Stimulated activated CD8-positive, alpha-beta memory T cell treated with anti-CD3 and anti-CD28 coated beads, Interleukin-7, amount 100 ng/mL, for 24 hours (primary cell): ENCODE measurements around the gene MAPKAPK3.

Source experiments
- DNase-seq: peaks from one replicate; pipeline ENCODE4 v3.0.0-alpha.2; 2020; ENCODE audit warnings: low read depth

The MAPKAPK3 gene

DNA sequence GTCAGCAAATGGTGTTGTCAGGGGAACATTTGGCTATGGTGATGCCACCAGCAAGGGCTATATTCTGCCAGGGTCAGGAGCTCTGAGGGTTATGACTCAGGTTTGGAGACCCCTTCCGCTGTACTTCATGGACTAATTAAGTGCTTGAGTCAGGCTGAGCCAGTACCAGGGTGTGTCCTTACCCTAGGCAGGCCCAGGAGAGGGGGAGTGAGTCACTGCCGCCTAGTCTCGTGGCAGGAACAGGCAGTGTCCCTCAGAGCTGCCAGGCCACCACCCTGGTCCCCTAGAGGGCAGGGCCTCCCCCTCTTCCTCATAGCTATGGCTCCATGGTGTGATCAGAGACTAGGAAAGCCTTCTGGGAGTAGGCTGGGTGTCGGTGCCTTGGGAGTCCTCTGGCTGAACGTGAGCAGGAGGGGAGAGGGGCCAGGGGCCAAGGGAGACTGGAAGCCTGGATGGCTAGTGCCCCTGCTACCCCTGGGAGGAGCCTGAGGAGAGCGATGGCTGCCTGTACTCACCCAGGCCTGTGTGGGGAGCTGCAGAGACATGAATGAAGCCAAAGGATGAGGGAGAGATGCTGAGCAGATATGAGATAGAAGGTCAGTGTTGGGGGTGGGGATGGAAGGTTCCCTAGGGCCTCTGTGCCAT lies 10.6 kb downstream of the MAPKAPK3 start:
- DNase-seq, result no peak

DNA sequence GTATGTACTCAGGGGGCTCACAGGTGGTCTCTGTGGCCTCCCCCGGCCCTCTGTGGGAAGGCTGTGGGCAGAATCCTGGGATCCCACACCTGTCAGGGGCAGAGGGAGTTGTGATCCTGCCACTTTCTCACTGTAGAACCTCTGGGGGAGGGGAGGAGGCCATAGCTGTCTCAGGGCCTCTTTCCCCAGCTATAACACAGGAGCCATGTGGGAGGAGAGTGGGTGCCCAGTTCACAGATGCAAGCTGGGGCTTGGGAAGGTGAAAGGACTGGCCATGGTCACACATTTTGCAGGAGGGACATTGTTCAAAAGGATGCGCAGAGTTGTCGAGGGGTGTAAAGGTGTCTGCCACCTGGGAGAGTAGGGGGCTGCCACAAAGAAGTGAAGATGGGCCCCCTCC lies 11.7 kb downstream of the MAPKAPK3 start:
- no peak for DNase-seq

DNA sequence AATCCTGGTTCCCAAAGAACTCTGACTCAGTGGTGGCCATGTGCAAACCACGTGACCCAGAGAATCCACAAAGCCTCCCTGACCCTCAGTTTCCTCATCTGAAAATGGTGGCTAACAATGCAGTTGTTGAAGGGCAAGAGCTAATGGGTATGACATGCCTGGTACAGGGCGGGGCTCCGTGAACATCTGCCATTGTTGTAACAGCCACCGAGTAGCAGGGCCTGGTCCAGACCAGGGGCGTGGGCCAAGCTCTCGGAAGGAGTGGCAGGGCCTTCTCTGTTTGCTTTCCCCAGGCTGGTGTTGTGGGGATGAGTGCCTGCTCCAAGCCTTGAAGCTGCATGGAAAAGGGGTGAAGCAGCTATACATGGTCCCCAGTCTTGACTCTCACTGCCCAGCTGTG lies 13.4 kb downstream of the MAPKAPK3 start:
- no peak for DNase-seq

DNA sequence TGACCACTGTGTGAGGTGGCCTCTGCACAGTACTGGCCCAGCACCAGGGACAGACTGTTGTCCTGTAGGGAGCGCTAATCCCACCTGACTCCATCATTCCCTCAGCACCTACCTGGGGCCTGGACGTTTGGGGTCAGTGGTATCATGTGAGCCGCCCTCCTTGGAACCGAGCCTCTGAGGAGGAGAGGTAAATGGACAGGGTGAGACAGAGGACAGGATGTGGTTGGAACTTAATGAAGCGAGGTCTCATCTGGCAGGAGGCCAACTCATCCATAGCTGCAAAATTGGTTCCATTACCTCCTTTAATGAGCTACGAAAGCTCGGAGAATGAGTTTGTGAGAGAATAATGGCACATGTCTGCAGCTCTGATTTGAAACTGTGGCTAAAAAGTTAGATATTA lies 13.9 kb downstream of the MAPKAPK3 start:
- no peak for DNase-seq

DNA sequence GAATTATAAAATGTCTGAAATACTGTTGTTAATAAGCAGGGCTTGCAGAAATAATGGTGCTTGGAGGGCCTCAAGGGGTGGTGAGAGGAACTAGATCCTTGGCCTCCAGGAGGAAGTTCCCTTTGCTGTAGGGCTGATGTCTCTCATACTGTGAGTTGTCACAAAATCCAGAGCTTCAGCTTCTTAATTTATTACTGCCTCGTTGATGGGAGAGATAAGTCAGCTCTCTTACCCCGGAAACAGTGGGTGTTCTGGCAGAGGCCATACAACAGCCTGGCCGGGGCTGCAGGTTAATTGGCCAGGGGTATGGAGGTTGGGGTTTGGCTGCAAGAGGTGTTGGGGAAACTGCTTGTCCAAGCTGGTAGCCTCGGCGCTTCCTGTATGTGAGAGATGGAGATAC lies 15.5 kb downstream of the MAPKAPK3 start:
- DNase-seq, result no peak

DNA sequence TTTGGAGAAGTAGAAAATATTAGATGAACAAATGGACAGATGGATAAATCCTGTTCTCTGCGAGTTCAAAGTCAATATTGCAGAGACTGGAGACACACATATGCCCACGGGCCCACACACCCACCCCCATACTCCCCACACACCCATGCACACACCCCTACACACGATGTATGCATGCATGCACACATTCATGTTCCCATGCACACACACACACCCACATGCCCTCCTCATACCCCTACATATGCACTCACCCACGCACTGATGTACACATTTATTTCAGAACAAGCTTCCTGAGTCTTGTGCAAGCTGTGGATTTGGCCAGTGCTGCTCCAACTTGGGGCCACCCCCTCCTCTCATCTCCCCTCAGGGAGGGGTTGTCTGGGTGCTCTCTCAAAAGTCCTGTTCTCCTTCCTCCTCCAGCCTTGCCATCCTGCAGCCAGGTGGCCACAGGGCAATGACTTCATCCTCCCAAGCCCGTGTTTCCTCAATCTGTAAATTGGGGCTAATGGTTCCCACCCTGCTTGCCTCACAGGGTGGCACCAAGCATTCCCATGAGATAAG lies 16.4 kb downstream of the MAPKAPK3 start:
- DNase-seq, result no peak

DNA sequence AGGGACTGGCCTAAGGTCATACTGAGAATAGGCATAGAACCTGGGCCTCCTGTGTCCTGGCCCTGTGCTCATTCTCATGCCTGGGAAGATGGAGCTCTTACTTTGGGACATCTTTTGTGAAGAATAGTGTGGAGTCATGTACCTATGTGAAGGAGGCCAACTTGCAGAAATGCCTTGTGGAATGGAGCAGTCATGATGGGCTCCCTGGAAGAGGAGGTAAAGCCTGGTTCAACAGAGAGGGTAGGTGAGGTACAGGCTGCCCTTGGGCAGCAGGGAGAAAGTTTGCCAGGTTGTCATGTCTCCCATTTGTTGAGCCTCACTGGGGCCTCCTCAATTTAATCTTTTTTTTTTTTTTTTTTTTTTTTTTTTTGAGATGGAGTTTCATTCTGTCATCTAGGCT lies 18.1 kb downstream of the MAPKAPK3 start:
- DNase-seq, result no peak

DNA sequence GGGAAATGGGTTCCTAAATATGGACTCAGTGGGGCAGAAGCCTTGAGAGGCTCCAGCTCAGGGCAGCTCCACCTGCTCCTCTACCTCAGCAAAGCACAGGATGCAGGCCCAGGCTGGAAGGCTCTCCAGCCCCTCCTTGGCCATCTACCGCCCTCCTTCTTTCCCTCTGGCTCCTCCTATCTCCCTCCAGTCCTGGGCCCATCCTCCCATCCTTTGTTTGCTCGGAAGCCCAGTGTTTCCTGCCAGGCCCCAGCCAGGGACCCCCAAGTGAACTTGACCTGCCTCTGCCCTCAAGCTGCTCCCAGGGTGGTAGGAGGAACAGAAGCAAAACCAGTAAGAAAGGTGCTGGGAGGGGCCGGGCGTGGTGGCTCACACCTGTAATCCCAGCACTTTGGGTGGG lies 20.1 kb downstream of the MAPKAPK3 start:
- no peak for DNase-seq

DNA sequence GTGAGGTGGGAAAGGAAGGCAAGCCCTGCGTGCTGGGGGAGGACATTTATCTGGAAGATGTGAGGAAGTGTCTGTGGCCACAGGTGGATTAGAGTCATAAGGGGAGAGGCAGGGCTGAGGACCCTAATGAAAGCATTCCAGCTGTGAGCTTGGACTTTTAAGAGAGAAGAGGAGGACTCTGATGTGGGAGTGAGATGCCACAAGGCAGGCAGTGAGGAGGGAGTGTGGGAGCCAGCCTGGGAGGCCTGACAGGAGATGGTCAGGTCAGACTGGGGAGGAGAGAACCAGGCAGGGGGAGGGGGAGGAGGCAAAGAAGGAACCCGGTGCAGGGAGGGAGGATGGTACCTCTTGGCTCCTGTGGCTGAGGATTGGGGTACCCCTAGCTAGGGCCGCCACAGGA lies 21.0 kb downstream of the MAPKAPK3 start:
- DNase-seq, result no peak

DNA sequence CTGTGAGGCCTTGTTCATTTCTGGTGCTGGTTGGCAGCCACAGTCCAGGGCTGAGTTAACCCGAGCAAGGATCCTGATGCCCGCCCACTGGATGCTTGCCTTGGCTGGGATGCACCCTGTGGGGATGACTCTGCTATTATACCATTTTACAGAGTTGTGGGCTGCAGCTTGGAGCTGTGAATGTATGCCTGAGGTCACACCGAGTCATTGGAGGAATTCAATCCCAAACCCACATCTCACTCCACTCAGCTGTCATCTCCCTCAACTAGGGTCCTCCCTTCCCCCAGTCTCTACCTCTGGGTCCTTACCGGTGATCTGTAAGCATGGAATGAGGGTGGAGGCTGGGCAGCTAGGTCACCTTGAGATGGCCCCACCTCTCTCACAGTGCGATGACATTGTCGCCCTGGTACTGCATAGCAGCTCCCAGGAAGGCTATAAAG lies 22.1 kb downstream of the MAPKAPK3 start:
- DNase-seq, result no peak

DNA sequence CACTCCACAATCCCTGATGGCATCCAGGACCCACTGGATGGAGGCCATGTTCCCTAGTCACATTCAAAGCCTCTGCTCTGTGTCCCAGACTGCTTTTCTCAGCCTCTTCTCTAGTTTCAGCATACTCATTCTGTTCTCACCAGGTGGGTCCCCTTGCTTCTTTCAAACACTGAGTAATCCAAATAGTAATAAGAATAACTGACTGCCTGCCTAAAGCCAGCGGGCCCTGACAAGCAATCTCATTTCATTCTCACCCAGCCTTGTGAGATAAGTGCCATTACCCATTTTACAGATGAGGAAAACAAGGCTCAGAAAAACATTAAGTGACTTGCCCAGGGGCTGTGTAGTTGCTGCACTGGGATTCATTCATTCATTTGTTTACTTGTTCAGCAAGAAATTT lies 25.4 kb downstream of the MAPKAPK3 start:
- DNase-seq, result no peak

DNA sequence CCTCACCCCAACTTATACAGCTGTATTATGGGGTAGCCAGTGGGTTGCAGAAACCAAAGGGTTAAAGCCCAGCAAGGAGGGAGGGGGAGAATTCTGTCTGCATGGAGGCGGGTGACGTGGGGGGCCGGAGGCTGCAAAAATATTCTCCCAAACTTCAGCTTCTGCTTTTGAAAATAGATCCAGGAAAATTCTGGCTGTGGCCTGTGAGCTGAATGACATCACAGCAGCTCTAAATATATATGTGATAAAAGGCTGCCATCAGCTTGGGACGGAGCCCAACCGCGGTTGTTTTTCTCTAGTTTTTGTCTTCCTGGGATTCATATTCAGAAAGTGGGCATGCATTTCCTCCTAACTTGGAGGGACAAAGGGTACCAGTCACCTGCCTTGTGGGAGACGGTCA lies 27.6 kb downstream of the MAPKAPK3 start:
- DNase-seq, result no peak

DNA sequence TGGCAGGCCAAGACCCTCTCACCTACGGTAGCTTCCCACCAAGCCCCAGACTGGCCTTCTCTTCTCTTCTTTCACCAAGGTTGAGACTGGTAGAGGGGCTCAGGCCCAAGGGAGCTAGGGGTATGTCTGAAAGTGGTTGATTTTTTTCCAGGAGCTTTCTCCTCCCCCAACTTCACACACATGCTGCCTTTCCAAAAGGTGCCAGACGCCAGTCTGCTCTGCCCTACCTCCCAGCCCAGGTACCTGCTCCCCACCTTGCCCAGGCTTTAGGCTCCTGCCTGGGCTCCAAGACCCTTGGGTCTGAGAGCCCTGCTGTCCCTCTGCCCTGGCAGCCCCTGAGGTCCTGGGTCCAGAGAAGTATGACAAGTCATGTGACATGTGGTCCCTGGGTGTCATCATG lies 28.4 kb downstream of the MAPKAPK3 start:
- no peak for DNase-seq

DNA sequence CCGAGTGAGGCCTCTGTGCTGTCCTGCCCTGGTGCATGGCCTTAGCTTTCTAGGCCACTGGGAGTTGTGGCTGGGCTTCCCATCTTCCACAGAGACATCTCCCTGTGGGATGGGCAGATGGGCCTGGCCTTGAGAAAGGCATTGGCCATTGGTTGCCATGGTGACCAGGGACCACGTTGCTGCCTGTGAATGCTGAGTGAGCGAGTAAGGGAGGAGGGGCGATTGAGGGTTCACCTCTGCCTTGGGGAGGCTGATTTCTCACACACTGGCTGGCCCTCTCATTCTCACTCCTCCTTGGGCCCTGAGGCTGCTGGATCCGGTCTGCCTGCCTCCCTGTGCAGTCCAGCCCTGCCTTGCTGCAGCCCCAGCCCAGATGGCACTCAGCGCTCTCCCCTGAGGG lies 31.4 kb downstream of the MAPKAPK3 start:
- no peak for DNase-seq

DNA sequence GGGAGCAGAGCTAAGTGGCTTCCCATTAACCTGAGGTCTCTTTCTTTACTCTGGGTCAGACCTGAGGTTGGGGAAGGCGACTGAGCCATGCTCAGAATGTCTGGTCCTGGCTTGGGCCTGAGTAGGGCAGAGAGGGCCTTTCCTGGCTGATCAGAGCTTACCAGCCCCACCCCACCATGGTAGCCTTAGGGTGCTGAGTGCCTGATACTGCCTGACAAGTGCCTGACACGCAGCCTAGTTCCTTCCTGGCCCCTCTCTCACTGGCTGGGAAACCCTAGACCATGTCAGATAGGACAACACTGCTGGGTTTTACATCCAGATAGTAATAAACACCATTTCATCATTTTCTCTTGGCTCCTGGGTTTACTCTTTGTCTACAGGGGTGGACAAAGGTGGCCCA lies 32.0 kb downstream of the MAPKAPK3 start:
- no peak for DNase-seq

DNA sequence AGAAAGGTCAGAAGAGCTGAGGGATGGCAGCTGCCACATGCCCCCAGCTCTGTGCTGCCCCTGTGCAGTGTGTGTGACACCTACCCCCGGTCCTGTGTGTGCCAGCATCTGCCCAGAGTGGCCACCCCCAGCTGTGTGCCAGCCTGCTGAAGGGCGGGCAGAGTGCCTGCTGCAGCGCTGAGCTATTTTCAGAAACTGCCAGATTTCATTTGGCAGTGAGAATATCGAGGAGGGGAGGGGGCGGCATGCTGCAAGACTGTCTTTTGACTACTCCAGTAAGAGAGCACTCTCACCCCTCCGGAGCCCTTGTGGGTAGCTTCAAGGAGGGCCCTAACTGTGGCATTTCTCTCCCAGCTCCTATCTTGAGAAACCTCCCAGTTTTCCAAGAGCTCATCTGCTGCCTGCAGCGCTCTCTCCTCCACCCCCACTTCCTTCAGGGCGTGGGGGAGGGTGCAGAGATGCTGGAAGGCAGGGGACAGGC lies 32.5 kb downstream of the MAPKAPK3 start:
- no peak for DNase-seq

DNA sequence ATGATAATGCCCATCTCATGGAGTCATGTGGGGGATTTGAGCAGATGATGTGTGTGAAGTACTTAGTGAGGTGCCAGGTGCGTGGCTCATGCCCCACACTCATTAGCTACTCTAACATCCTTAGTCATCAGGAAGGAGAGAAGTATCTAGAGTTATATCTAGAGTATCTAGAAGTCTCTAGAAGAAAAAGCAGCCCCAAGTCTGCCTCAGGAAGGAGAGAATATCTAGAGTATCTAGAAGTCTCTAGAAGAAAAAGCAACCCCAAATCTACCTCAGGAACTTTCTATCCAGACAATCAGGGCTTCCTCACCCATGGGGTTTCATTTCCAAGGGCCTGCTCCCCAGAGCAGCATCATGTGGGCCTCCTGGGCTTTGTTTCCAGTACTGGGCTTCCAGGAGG lies 33.1 kb downstream of the MAPKAPK3 start:
- no peak for DNase-seq

DNA sequence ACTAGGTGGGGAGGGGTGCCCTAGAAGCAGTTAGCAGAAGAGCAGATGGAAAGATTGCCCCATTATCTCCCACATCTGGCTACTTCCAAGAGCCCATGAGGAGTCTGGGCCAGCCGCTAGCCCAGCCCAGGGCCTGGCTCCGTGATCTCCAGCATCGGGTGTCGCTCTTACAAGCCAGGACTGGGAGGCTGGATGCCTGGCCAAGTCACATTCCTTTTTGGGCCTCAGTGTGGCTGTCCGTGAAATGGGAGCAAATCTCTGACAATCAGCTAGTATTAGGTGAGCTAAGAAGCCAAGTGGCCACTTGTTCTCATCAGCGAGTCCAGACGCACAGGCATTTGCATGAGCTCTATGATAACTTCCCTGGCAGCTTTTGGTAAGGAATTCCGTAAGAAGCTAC lies 34.5 kb downstream of the MAPKAPK3 start:
- no peak for DNase-seq

DNA sequence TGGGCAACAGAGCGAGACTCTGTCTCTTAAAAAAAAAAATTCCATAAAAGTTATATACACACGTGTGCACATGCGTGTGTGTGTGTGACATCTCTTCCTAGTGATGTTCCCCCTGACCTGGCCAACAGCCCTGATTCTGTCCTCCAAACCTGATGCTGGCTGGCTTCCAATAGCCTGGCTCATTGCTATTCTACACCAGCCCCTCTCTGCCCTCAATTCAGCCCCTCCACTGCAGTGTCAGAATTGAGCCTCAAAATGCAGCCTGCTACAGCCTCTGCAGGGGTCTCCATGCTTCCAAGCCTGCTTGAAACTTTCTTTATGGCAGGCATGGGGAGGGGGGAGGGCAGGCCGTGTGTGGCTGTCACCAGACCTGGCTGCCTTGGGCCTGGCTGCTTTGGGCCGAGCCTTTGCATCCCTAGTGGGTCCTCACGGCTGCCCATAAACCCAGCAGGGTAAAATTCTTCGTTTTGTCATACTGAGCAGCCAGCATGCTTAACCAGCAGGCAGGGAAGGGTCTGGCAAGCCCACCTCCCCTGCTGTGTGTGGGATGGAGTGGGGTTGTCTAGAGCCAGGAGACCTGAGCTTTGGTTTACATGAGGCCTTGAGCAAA lies 35.1 kb downstream of the MAPKAPK3 start:
- DNase-seq, result no peak

DNA sequence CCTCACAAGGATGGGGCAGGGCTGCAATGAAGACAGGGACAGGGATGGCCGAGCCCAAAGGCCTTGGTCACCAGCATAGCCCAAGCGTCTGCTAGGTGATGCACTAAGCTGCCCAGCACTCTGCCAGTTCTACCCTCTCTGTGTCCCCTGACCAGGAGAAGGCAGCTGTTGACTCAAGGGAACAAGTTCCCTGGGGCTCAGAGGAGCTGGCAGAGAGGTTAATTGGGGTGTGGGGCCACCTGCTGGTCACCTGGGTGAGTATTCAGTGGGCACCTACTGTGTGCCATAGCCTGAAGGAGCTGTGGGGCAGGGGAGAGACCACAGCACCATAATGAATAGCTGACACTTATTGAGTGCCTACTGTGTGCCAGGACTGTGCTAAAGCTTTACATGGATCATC lies 35.8 kb downstream of the MAPKAPK3 start:
- DNase-seq, result no peak

DNA sequence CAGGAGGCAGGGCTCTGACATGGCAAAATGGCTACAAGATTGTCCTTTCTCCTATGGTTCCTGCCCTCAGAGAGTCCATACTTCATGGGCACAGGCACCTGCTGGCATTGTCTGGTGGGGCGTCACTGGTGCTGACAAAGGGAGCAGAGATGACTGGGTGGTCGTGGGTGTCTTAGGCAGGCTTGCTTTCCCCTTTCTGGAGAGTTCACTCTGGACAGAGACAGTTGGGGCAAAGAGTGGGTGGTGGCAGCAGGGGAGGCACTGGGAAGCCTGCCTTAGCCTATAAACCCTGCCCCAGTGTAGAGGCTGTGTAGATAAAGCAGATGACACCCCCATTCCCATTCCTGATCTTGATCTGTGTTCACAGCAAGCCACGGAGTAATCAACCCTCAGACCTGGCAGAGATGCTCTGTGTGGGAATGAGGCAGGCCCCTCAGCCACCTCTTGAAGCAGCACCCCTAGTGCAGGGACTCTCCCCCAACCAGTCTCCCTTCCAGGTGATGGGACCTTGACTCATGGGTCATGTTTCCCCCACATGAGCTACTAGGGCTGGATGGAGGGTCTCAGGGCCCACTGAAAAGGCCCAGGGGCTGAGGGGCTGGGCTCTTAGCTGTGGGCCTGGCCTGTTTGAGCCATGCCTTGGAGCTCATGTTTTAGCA lies 37.1 kb downstream of the MAPKAPK3 start:
- DNase-seq, result no peak

DNA sequence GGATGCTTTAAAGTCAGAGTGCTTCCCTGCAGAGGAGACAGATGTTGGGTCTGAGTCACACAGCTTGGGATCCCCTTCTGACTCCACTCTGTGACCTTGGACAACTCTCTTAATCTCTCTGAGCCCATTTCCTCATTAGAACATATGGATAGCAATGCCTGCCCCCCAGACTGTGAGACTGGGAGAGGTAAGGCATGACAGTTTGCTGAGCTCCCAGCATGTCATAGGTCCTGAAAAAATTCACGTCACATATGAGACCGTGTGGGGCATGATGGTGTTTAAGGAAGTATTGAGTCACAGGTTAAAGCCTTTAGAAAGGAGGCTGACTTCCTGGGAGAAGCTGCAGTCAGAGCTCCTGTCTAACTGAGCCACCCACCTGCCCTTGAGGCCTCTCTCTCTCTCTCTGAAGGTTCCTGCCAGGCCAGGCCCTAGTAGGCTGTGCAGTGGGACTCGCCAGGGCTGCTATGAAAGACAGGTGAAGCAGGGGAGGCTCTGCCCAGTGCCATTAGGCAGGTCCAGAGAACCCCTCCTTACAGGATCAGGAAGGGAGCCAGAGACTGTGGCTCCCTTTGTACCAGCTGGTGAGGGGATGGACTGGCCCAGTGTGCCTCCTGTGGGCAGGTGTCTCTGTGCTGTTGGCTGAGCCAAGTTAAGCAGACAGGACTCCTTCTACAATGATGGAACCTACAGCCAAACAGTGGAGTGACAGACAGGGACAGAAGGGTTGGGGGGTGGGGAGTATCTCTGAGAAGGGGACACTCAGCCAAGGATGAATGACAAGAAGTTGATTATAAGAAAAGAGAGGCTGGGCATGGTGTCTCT lies 38.3 kb downstream of the MAPKAPK3 start:
- DNase-seq, result no peak
